ENCODE data around the gene MAML2. TPM values are rescaled to one million over a fixed set of nuclear protein-coding genes. Genes with fewer than 3 reads are reported as not detected.

Gene MAML2
- total and polyA plus RNA-seq, 2 of the 13 experiments (the other 11 are each of a cell fraction or from before 2014, with no cell fraction given) = 2.3 to 25.9 TPM

GRCh38 chr11:96315476-96315875 lies 27.5 kb downstream of the MAML2 start:
- ATAC-seq (no peak), FAIRE-seq (no peak), DNase-seq (ENCODE audit: low spot score) (no peak)
- peaks cover 16% of the 10 kb centered on the region for H4K20me1 ChIP-seq (ENCODE audit: insufficient read depth, low read length)
- in situ Hi-C loops (cut with HindIII; ENCODE audit: extremely low pct_ligation_motif_present, low pct_unique_long_range_greater_than_20kb) = no loop called here
- H3K79me2 ChIP-seq (ENCODE audit: insufficient read depth, low read length) = peaks cover 37% of the 10 kb centered on the region
- H3K4me1 ChIP-seq (ENCODE audit: insufficient read depth, low read length) = peaks cover 26% of the 10 kb centered on the region; the same call in 1 of the 2 replicates
- ChIA-PET POLR2A (no interaction called here), CTCF (ENCODE audit: low intra/inter-chr PET ratio, low total read pairs) (no interaction called here)
- TF ChIP-seq, protein P1, sequence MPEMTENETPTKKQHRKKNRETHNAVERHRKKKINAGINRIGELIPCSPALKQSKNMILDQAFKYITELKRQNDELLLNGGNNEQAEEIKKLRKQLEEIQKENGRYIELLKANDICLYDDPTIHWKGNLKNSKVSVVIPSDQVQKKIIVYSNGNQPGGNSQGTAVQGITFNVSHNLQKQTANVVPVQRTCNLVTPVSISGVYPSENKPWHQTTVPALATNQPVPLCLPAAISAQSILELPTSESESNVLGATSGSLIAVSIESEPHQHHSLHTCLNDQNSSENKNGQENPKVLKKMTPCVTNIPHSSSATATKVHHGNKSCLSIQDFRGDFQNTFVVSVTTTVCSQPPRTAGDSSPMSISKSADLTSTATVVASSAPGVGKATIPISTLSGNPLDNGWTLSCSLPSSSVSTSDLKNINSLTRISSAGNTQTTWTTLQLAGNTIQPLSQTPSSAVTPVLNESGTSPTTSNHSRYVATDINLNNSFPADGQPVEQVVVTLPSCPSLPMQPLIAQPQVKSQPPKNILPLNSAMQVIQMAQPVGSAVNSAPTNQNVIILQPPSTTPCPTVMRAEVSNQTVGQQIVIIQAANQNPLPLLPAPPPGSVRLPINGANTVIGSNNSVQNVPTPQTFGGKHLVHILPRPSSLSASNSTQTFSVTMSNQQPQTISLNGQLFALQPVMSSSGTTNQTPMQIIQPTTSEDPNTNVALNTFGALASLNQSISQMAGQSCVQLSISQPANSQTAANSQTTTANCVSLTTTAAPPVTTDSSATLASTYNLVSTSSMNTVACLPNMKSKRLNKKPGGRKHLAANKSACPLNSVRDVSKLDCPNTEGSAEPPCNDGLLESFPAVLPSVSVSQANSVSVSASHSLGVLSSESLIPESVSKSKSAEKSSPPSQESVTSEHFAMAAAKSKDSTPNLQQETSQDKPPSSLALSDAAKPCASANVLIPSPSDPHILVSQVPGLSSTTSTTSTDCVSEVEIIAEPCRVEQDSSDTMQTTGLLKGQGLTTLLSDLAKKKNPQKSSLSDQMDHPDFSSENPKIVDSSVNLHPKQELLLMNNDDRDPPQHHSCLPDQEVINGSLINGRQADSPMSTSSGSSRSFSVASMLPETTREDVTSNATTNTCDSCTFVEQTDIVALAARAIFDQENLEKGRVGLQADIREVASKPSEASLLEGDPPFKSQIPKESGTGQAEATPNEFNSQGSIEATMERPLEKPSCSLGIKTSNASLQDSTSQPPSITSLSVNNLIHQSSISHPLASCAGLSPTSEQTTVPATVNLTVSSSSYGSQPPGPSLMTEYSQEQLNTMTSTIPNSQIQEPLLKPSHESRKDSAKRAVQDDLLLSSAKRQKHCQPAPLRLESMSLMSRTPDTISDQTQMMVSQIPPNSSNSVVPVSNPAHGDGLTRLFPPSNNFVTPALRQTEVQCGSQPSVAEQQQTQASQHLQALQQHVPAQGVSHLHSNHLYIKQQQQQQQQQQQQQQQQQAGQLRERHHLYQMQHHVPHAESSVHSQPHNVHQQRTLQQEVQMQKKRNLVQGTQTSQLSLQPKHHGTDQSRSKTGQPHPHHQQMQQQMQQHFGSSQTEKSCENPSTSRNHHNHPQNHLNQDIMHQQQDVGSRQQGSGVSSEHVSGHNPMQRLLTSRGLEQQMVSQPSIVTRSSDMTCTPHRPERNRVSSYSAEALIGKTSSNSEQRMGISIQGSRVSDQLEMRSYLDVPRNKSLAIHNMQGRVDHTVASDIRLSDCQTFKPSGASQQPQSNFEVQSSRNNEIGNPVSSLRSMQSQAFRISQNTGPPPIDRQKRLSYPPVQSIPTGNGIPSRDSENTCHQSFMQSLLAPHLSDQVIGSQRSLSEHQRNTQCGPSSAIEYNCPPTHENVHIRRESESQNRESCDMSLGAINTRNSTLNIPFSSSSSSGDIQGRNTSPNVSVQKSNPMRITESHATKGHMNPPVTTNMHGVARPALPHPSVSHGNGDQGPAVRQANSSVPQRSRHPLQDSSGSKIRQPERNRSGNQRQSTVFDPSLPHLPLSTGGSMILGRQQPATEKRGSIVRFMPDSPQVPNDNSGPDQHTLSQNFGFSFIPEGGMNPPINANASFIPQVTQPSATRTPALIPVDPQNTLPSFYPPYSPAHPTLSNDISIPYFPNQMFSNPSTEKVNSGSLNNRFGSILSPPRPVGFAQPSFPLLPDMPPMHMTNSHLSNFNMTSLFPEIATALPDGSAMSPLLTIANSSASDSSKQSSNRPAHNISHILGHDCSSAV (CRISPR knock-in tag; IDR thresholded peaks at IDR 0.05; ENCODE audit: borderline replicate concordance) = no peak
- TF ChIP-seq, protein P2, sequence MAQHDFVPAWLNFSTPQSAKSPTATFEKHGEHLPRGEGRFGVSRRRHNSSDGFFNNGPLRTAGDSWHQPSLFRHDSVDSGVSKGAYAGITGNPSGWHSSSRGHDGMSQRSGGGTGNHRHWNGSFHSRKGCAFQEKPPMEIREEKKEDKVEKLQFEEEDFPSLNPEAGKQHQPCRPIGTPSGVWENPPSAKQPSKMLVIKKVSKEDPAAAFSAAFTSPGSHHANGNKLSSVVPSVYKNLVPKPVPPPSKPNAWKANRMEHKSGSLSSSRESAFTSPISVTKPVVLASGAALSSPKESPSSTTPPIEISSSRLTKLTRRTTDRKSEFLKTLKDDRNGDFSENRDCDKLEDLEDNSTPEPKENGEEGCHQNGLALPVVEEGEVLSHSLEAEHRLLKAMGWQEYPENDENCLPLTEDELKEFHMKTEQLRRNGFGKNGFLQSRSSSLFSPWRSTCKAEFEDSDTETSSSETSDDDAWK (CRISPR knock-in tag; IDR thresholded peaks at IDR 0.05) = no peak
- no peak for TF ChIP-seq TAF15 (IDR thresholded peaks at IDR 0.05; ENCODE audit: low read depth, low read length, poor library complexity, severe bottlenecking)
- no peak for TF ChIP-seq CBFB (CRISPR knock-in tag; IDR thresholded peaks at IDR 0.05)
- TF ChIP-seq HOXA5 (CRISPR knock-in tag; IDR thresholded peaks at IDR 0.05) = no peak
- TF ChIP-seq, protein P3, sequence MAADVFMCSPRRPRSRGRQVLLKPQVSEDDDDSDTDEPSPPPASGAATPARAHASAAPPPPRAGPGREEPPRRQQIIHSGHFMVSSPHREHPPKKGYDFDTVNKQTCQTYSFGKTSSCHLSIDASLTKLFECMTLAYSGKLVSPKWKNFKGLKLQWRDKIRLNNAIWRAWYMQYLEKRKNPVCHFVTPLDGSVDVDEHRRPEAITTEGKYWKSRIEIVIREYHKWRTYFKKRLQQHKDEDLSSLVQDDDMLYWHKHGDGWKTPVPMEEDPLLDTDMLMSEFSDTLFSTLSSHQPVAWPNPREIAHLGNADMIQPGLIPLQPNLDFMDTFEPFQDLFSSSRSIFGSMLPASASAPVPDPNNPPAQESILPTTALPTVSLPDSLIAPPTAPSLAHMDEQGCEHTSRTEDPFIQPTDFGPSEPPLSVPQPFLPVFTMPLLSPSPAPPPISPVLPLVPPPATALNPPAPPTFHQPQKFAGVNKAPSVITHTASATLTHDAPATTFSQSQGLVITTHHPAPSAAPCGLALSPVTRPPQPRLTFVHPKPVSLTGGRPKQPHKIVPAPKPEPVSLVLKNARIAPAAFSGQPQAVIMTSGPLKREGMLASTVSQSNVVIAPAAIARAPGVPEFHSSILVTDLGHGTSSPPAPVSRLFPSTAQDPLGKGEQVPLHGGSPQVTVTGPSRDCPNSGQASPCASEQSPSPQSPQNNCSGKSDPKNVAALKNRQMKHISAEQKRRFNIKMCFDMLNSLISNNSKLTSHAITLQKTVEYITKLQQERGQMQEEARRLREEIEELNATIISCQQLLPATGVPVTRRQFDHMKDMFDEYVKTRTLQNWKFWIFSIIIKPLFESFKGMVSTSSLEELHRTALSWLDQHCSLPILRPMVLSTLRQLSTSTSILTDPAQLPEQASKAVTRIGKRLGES (CRISPR knock-in tag; IDR thresholded peaks at IDR 0.05; ENCODE audit: borderline replicate concordance) = no peak
- TF ChIP-seq, protein P4, sequence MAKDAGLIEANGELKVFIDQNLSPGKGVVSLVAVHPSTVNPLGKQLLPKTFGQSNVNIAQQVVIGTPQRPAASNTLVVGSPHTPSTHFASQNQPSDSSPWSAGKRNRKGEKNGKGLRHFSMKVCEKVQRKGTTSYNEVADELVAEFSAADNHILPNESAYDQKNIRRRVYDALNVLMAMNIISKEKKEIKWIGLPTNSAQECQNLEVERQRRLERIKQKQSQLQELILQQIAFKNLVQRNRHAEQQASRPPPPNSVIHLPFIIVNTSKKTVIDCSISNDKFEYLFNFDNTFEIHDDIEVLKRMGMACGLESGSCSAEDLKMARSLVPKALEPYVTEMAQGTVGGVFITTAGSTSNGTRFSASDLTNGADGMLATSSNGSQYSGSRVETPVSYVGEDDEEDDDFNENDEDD (CRISPR knock-in tag; IDR thresholded peaks at IDR 0.05; ENCODE audit: borderline replicate concordance) = no peak
- no peak for TF ChIP-seq GZF1 (CRISPR knock-in tag; IDR thresholded peaks at IDR 0.05)
- no peak for TF ChIP-seq ZNF564 (CRISPR knock-in tag; IDR thresholded peaks at IDR 0.05)
- intact Hi-C loops (cut with micrococcal nuclease; ENCODE audit: unreplicated experiment) = no loop called here
- no peak overlapping the region for H3K4me3 ChIP-seq (replicated peaks in 1 of 3; ENCODE audit: insufficient read depth in 1 of 3, low read depth in 2 of 3, low read length in 3 of 3)
- no peaks in the 10 kb centered on the region for H3K27me3 ChIP-seq (ENCODE audit: control insufficient read depth in 1 of 2, insufficient read depth in 2 of 2, low read length in 2 of 2)
- H3K4me2 ChIP-seq (ENCODE audit: low read depth, low read length) = no peak overlapping the region
- peaks cover 5 to 8% of the 10 kb centered on the region in 2 experiments; a peak in 3 of 5 replicates for H3K36me3 ChIP-seq (replicated peaks in 1 of 2; ENCODE audit: control insufficient read depth in 1 of 2, insufficient read depth in 2 of 2, low read length in 2 of 2)
- H3K9me3 ChIP-seq (ENCODE audit: low read length) = no peaks in the 10 kb centered on the region
- no peak overlapping the region for H3K27ac ChIP-seq (ENCODE audit: extremely low read length, insufficient read depth, low read length)
- 100% methylated on average over 1 of the region's 1 CpG for WGBS (ENCODE audit: low lambda C conversion rate)
- no TSS peak for BruUV-seq (replicated peaks)
- H3K9ac ChIP-seq (ENCODE audit: insufficient read depth, low read depth, low read length) = no peak overlapping the region
- H2AFZ ChIP-seq (ENCODE audit: low read length) = no peak overlapping the region
